ENCODE data around the gene PRR19.

Gene PRR19

DNA sequence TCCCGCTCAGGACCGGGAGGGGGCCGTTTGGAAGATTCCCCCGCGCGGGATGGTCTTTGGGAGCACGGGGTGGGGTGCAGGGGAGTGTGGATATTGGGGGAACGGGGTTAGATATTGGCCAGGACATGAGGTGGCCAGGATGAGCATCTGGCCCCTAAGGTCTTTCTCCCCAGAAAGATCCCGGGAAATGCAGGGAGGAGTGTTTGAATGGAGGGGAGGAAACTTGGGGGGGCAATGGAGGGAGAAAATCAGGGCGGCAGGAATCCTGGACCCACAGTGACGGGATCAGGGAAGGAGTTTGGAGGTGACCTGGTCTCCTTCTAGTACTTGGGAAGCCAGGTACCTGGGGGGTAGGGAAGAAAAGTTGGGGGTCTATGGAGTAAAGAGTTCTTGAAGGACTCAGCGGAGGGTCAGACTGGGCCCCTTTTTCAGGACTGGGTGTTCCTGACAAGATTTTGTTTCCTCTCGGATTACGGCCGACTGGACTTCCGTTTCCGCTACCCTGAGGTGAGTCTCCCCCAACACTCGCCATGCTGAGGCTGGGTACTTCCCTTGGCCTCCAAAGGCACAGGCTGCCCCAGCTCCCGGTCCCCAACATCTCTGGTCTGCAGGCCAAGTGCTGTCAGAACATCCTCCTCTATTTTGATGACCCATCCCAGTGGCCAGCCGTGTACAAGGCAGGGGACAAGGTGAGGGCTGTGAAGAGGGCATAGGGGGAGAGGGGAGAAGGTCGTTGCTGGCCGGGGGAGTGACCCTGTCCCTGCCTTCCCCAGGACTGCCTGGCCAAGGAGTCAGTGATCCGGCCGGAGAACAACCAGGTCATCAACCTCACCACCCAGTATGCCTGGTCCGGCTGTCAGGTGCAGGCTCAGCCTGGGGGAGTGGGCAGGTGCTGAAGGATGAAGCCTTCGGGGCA, 12.2 kb downstream of the PRR19 start:
- TF ChIP-seq, protein P1, sequence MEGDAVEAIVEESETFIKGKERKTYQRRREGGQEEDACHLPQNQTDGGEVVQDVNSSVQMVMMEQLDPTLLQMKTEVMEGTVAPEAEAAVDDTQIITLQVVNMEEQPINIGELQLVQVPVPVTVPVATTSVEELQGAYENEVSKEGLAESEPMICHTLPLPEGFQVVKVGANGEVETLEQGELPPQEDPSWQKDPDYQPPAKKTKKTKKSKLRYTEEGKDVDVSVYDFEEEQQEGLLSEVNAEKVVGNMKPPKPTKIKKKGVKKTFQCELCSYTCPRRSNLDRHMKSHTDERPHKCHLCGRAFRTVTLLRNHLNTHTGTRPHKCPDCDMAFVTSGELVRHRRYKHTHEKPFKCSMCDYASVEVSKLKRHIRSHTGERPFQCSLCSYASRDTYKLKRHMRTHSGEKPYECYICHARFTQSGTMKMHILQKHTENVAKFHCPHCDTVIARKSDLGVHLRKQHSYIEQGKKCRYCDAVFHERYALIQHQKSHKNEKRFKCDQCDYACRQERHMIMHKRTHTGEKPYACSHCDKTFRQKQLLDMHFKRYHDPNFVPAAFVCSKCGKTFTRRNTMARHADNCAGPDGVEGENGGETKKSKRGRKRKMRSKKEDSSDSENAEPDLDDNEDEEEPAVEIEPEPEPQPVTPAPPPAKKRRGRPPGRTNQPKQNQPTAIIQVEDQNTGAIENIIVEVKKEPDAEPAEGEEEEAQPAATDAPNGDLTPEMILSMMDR (IDR thresholded peaks at IDR 0.05; ENCODE audit: poor library complexity, severe bottlenecking), result no peak
- Histone ChIP-seq H3K27ac (ENCODE audit: poor library complexity, severe bottlenecking) (no peak overlapping the region), H3K9me3 (ENCODE audit: severe bottlenecking) (no peaks in the 10 kb centered on the region), H3K36me3 (ENCODE audit: low read depth) (no peaks in the 10 kb centered on the region), H3K27me3 (ENCODE audit: insufficient read depth, poor library complexity, severe bottlenecking) (no peaks in the 10 kb centered on the region), H3K4me1 (ENCODE audit: insufficient read depth, poor library complexity, severe bottlenecking) (no peaks in the 10 kb centered on the region), H3K4me3 (ENCODE audit: severe bottlenecking) (no peak overlapping the region)
- ATAC-seq (ENCODE audit: low read depth) (no peak), DNase-seq (ENCODE audit: low spot score) (no peak)

DNA sequence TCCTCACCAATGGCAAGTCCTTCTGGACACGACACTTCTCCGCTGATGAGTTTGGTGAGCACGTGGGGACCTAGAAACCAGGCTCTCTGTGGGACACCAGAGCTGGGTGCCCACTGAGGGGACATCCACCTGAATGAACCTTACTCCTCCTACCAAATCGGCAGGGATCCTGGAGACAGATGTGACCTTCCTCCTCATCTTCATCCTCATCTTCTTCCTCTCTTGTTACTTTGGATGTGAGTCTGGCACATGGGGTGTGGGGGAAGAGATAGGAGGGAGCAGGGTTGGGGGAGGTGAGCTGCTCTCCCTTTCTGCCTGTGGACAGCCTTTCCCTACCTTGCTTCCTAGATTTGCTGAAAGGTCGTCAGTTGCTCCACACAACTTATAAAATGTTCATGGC, 13.1 kb downstream of the PRR19 start:
- no peak for ATAC-seq (ENCODE audit: low read depth)
- Histone ChIP-seq H3K4me3 (ENCODE audit: severe bottlenecking) (no peak overlapping the region), H3K36me3 (ENCODE audit: low read depth) (no peaks in the 10 kb centered on the region), H3K27ac (ENCODE audit: poor library complexity, severe bottlenecking) (no peak overlapping the region), H3K4me1 (ENCODE audit: insufficient read depth, poor library complexity, severe bottlenecking) (no peaks in the 10 kb centered on the region), H3K9me3 (ENCODE audit: severe bottlenecking) (no peaks in the 10 kb centered on the region), H3K27me3 (ENCODE audit: insufficient read depth, poor library complexity, severe bottlenecking) (no peaks in the 10 kb centered on the region)
- DNase-seq (ENCODE audit: low spot score), result no peak
- TF ChIP-seq, protein P1 (IDR thresholded peaks at IDR 0.05; ENCODE audit: poor library complexity, severe bottlenecking), result no peak

DNA sequence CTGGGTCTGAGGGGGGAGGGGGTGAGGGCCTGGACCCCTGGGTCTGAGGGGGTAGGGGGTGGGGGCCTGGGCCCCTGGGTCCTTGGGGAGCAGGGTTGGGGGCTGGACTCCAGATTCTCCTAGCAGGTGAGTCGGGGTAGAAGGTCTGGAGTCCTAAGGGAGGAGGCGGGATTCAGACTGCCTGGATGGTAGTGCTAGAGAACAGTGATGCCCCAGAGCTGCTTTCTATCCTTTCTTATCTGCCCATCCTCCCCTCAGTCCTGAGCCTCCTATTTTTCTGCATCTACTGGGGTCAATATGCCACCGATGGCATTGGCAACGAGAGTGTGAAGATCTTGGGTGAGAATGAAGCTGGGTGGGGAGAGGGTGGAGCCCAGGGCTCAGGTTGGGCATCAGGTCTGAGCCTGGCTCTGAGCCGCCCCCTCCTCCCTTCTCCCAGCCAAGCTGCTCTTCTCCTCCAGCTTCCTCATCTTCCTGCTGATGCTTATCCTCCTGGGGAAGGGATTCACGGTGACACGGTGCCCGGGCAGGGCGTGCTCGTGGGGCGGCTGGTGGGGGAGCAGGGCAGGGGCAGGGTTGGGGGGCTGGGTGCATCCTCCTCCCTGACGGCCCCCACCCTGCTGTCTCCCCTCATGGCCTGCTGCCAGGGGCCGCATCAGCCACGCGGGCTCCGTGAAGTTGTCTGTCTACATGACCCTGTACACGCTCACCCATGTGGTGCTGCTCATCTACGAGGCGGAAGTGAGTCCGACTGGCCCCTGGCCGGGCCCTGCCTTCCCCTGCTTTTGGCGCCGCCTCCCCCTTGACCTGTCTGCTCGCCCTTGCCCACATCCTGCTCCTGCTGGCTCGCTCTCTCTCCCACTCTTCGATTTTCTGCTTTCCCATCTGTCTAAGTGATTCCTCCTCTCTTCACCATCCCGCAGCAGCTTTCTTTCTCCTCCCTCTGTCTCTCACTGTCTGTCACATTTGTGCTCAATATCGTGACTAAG, 14.6 kb downstream of the PRR19 start:
- Histone ChIP-seq H3K27ac (ENCODE audit: poor library complexity, severe bottlenecking) (no peak overlapping the region), H3K27me3 (ENCODE audit: insufficient read depth, poor library complexity, severe bottlenecking) (no peaks in the 10 kb centered on the region), H3K36me3 (ENCODE audit: low read depth) (no peaks in the 10 kb centered on the region), H3K9me3 (ENCODE audit: severe bottlenecking) (no peaks in the 10 kb centered on the region), H3K4me3 (ENCODE audit: severe bottlenecking) (no peak overlapping the region), H3K4me1 (ENCODE audit: insufficient read depth, poor library complexity, severe bottlenecking) (no peaks in the 10 kb centered on the region)
- ATAC-seq (ENCODE audit: low read depth) (peak; percentile 22; the same call in 1 of the 3 replicates), DNase-seq (ENCODE audit: low spot score) (no peak)
- TF ChIP-seq, protein P1 (IDR thresholded peaks at IDR 0.05; ENCODE audit: poor library complexity, severe bottlenecking), result no peak

DNA sequence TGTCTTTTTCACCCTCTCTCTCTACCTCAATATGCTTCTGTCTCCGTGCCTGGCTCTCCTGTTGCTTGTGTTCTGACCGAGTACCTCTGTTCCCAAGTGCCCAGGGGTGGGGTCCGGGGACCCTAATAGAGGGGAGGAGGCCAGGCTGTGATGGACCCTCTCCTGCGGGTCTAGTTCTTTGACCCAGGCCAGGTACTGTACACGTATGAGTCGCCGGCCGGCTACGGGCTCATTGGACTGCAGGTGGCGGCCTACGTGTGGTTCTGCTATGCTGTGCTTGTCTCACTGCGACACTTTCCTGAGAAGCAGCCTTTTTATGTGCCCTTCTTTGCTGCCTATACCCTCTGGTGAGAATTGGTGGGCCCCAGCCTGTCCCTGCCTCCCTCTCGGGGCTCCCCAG, 15.6 kb downstream of the PRR19 start:
- no peak for DNase-seq (ENCODE audit: low spot score)
- TF ChIP-seq, protein P1 (IDR thresholded peaks at IDR 0.05; ENCODE audit: poor library complexity, severe bottlenecking), result no peak
- H3K27ac ChIP-seq (ENCODE audit: poor library complexity, severe bottlenecking), result no peak overlapping the region
- H3K36me3 ChIP-seq (ENCODE audit: low read depth), result no peaks in the 10 kb centered on the region
- no peaks in the 10 kb centered on the region for H3K4me1 ChIP-seq (ENCODE audit: insufficient read depth, poor library complexity, severe bottlenecking)
- no peaks in the 10 kb centered on the region for H3K9me3 ChIP-seq (ENCODE audit: severe bottlenecking)
- no peak overlapping the region for H3K4me3 ChIP-seq (ENCODE audit: severe bottlenecking)
- no peak for ATAC-seq (ENCODE audit: low read depth)
- H3K27me3 ChIP-seq (ENCODE audit: insufficient read depth, poor library complexity, severe bottlenecking), result no peaks in the 10 kb centered on the region

Data from RWPE2 (cell line).